ENCODE data around the gene GNAZ.

Gene GNAZ

DNA sequence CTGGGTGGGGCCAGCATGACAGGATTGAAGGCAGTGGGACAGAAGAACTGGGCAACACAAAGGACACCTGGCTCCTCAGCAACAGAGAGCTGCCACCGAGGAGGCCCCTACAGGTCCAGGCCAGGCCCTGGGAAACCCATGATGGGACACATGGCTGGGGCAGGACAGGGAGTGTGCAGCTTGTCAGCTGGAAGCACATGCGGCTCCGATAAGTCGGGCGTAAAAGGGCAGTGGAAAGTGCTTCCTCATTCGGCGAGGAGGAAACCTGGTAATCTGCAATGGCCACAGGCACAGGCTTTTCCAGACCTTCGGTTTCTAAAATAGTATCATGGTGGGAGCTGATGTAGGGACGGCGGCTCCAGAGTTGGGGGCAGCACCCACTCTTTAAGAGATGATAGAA, 16.5 kb downstream of the GNAZ start:
- no peaks in the 10 kb centered on the region for H3K36me3 ChIP-seq (ENCODE audit: control insufficient read depth in 2 of 2, insufficient read depth in 2 of 2, low read length in 2 of 2)
- no peaks in the 10 kb centered on the region for H3K9me3 ChIP-seq (ENCODE audit: control insufficient read depth in 2 of 2, low read length in 2 of 2)
- no peak overlapping the region for H3K4me3 ChIP-seq (ENCODE audit: low read length in 2 of 2)
- no peaks in the 10 kb centered on the region for H3K4me1 ChIP-seq (ENCODE audit: control insufficient read depth in 2 of 2, insufficient read depth in 2 of 2, low read length in 2 of 2)
- no peaks in the 10 kb centered on the region for H3K27me3 ChIP-seq (ENCODE audit: control insufficient read depth in 2 of 2, insufficient read depth in 2 of 2, low read length in 2 of 2)
- no peak overlapping the region for H3K27ac ChIP-seq (ENCODE audit: low read depth in 2 of 2, low read length in 2 of 2)
- no peak overlapping the region for H3K9ac ChIP-seq (ENCODE audit: low read depth in 1 of 2, low read length in 2 of 2)

- no peaks in the 10 kb centered on the region for H3K27me3 ChIP-seq (ENCODE audit: control insufficient read depth in 2 of 2, insufficient read depth in 2 of 2, low read length in 2 of 2)
- H3K4me1 ChIP-seq (ENCODE audit: control insufficient read depth in 2 of 2, insufficient read depth in 2 of 2, low read length in 2 of 2): no peaks in the 10 kb centered on the region
- no peaks in the 10 kb centered on the region for H3K36me3 ChIP-seq (ENCODE audit: control insufficient read depth in 2 of 2, insufficient read depth in 2 of 2, low read length in 2 of 2)
- no peak overlapping the region for H3K4me3 ChIP-seq (ENCODE audit: low read length in 2 of 2)
- no peak overlapping the region for H3K9ac ChIP-seq (ENCODE audit: low read depth in 1 of 2, low read length in 2 of 2)
- H3K27ac ChIP-seq (ENCODE audit: low read depth in 2 of 2, low read length in 2 of 2): no peak overlapping the region
- H3K9me3 ChIP-seq (ENCODE audit: control insufficient read depth in 2 of 2, low read length in 2 of 2): no peaks in the 10 kb centered on the region
Observed at GRCh38 chr22:23088199-23088604, 17.9 kb downstream of the GNAZ start.

DNA sequence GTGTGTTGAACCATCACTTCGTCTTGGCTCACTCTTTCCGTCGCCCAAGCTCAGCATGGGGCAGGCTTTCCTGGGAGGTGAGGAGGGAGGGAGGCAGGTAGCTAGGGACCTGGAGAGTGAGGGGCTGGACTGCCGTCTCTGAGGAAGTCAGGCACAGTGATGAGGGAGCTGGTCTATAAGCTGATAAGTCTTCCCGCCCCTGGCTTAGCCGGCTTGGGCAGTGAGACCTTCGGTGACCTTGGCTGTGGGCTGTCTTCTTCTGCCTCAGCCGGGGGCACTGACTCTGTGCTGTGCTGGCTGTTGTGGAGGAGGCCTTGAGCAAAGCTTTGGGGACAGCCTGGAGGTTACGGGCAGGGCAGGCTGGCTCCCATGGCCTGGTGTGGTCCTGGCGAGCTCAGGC, 18.7 kb downstream of the GNAZ start:
- Histone ChIP-seq H3K36me3 (ENCODE audit: control insufficient read depth in 2 of 2, insufficient read depth in 2 of 2, low read length in 2 of 2) (no peaks in the 10 kb centered on the region), H3K4me1 (ENCODE audit: control insufficient read depth in 2 of 2, insufficient read depth in 2 of 2, low read length in 2 of 2) (no peaks in the 10 kb centered on the region), H3K9me3 (ENCODE audit: control insufficient read depth in 2 of 2, low read length in 2 of 2) (no peaks in the 10 kb centered on the region), H3K9ac (ENCODE audit: low read depth in 1 of 2, low read length in 2 of 2) (no peak overlapping the region), H3K27ac (ENCODE audit: low read depth in 2 of 2, low read length in 2 of 2) (no peak overlapping the region), H3K27me3 (ENCODE audit: control insufficient read depth in 2 of 2, insufficient read depth in 2 of 2, low read length in 2 of 2) (no peaks in the 10 kb centered on the region), H3K4me3 (ENCODE audit: low read length in 2 of 2) (no peak overlapping the region)

GRCh38 chr22:23089633-23090456, 19.5 kb downstream of the GNAZ start:
- Histone ChIP-seq H3K27ac (ENCODE audit: low read depth in 2 of 2, low read length in 2 of 2) (no peak overlapping the region), H3K4me3 (ENCODE audit: low read length in 2 of 2) (no peak overlapping the region), H3K27me3 (ENCODE audit: control insufficient read depth in 2 of 2, insufficient read depth in 2 of 2, low read length in 2 of 2) (no peaks in the 10 kb centered on the region), H3K9ac (ENCODE audit: low read depth in 1 of 2, low read length in 2 of 2) (no peak overlapping the region), H3K9me3 (ENCODE audit: control insufficient read depth in 2 of 2, low read length in 2 of 2) (no peaks in the 10 kb centered on the region), H3K4me1 (ENCODE audit: control insufficient read depth in 2 of 2, insufficient read depth in 2 of 2, low read length in 2 of 2) (no peaks in the 10 kb centered on the region), H3K36me3 (ENCODE audit: control insufficient read depth in 2 of 2, insufficient read depth in 2 of 2, low read length in 2 of 2) (no peaks in the 10 kb centered on the region)

DNA sequence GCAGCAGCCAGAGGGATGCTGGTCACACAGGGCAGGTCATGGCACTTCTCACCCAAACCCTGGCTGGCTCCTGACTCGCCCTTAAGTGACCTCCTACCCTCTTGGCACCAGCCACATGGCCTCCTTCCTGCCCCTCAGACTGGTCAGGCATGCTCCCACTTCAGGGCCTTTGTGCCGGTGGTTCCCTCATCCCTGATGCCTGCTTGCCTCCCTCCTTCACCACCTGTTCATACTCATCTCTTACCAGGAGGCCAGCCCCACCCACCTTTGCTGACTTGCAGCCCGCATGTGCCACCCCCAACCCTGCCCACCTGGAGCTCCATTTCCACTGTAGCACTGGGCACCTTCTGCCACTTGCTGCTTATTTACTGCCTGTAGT, 20.1 kb downstream of the GNAZ start:
- no peak overlapping the region for H3K4me3 ChIP-seq (ENCODE audit: low read length in 2 of 2)
- no peaks in the 10 kb centered on the region for H3K36me3 ChIP-seq (ENCODE audit: control insufficient read depth in 2 of 2, insufficient read depth in 2 of 2, low read length in 2 of 2)
- no peaks in the 10 kb centered on the region for H3K27me3 ChIP-seq (ENCODE audit: control insufficient read depth in 2 of 2, insufficient read depth in 2 of 2, low read length in 2 of 2)
- H3K9me3 ChIP-seq (ENCODE audit: control insufficient read depth in 2 of 2, low read length in 2 of 2): no peaks in the 10 kb centered on the region
- no peaks in the 10 kb centered on the region for H3K4me1 ChIP-seq (ENCODE audit: control insufficient read depth in 2 of 2, insufficient read depth in 2 of 2, low read length in 2 of 2)
- no peak overlapping the region for H3K9ac ChIP-seq (ENCODE audit: low read depth in 1 of 2, low read length in 2 of 2)
- H3K27ac ChIP-seq (ENCODE audit: low read depth in 2 of 2, low read length in 2 of 2): no peak overlapping the region

DNA sequence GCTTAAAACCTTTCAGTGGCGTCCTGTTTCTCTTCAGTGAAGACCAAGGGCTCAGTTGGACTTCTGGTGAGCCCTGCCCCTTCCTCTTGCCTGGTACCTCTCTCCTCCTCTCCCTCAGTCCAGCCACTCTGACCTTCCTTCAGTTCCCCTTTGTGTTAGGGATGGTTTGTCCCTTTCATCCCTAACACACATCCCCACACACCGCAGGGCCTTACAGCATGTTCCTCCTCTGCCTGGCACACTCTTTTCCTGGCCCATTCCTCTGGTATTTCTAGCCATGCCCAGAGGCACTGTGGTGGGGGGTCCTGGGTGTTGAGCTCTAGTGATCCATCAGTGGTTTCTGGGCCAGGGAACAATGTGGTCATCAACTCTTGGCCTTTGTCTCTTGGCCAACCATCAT, 21.4 kb downstream of the GNAZ start:
- H3K4me3 ChIP-seq (ENCODE audit: low read length in 2 of 2): no peak overlapping the region

GRCh38 chr22:23092217-23092955, 22.1 kb downstream of the GNAZ start:
- no peak overlapping the region for H3K9ac ChIP-seq (ENCODE audit: low read depth in 1 of 2, low read length in 2 of 2)
- H3K36me3 ChIP-seq (ENCODE audit: control insufficient read depth in 2 of 2, insufficient read depth in 2 of 2, low read length in 2 of 2): no peaks in the 10 kb centered on the region
- no peaks in the 10 kb centered on the region for H3K4me1 ChIP-seq (ENCODE audit: control insufficient read depth in 2 of 2, insufficient read depth in 2 of 2, low read length in 2 of 2)
- no peak overlapping the region for H3K27ac ChIP-seq (ENCODE audit: low read depth in 2 of 2, low read length in 2 of 2)
- no peak overlapping the region for H3K4me3 ChIP-seq (ENCODE audit: low read length in 2 of 2)
- no peaks in the 10 kb centered on the region for H3K27me3 ChIP-seq (ENCODE audit: control insufficient read depth in 2 of 2, insufficient read depth in 2 of 2, low read length in 2 of 2)
- no peaks in the 10 kb centered on the region for H3K9me3 ChIP-seq (ENCODE audit: control insufficient read depth in 2 of 2, low read length in 2 of 2)

More for the DNA sequence above, 21.4 kb downstream of the GNAZ start:
- Histone ChIP-seq H3K27ac (ENCODE audit: low read depth in 2 of 2, low read length in 2 of 2) (no peak overlapping the region), H3K27me3 (ENCODE audit: control insufficient read depth in 2 of 2, insufficient read depth in 2 of 2, low read length in 2 of 2) (no peaks in the 10 kb centered on the region), H3K4me1 (ENCODE audit: control insufficient read depth in 2 of 2, insufficient read depth in 2 of 2, low read length in 2 of 2) (no peaks in the 10 kb centered on the region), H3K9ac (ENCODE audit: low read depth in 1 of 2, low read length in 2 of 2) (no peak overlapping the region), H3K36me3 (ENCODE audit: control insufficient read depth in 2 of 2, insufficient read depth in 2 of 2, low read length in 2 of 2) (no peaks in the 10 kb centered on the region), H3K9me3 (ENCODE audit: control insufficient read depth in 2 of 2, low read length in 2 of 2) (no peaks in the 10 kb centered on the region)

DNA sequence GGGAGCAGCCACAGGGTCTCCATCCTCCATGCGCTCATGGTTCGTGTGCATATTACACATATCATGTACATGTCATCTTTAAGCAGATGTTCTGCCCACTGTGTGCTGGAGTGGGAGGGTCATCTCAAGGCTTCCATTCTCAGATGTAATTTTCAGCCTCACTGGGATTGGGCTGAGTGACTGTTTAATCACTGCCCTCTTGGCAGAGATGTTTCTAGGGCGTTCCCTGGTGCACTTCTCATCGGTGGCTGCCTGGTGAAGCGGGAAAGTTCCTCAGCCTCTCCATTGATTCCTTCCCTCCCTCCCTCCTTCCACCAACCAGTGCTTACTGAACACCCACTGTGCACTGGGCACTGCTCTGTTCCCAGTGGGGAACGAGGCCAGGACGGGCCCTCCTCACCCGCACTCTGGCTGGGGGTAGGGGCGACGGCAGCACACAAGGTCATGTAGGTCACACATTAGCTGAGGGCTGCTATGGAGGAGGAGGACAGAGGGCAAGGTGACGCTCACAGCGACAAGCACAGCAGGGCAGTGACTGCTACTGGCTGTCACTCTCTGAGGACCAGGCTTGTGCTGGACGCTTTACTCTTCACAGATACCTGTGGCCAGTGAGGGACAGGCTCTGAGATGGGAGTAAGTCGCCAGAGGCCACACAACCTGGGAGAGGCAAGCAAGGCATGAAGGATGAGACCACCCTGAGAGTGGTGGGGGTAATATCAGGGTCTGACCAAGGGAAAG, 22.9 kb downstream of the GNAZ start:
- Histone ChIP-seq H3K9ac (ENCODE audit: low read depth in 1 of 2, low read length in 2 of 2) (no peak overlapping the region), H3K4me3 (ENCODE audit: low read length in 2 of 2) (no peak overlapping the region), H3K27ac (ENCODE audit: low read depth in 2 of 2, low read length in 2 of 2) (no peak overlapping the region), H3K9me3 (ENCODE audit: control insufficient read depth in 2 of 2, low read length in 2 of 2) (no peaks in the 10 kb centered on the region), H3K27me3 (ENCODE audit: control insufficient read depth in 2 of 2, insufficient read depth in 2 of 2, low read length in 2 of 2) (no peaks in the 10 kb centered on the region), H3K36me3 (ENCODE audit: control insufficient read depth in 2 of 2, insufficient read depth in 2 of 2, low read length in 2 of 2) (no peaks in the 10 kb centered on the region), H3K4me1 (ENCODE audit: control insufficient read depth in 2 of 2, insufficient read depth in 2 of 2, low read length in 2 of 2) (peaks cover 0 to under 1% of the 10 kb centered on the region in 2 donors)

- H3K36me3 ChIP-seq (ENCODE audit: control insufficient read depth in 2 of 2, insufficient read depth in 2 of 2, low read length in 2 of 2): no peaks in the 10 kb centered on the region
- peaks cover 6 to 9% of the 10 kb centered on the region in 2 donors for H3K4me1 ChIP-seq (ENCODE audit: control insufficient read depth in 2 of 2, insufficient read depth in 2 of 2, low read length in 2 of 2)
- H3K9me3 ChIP-seq (ENCODE audit: control insufficient read depth in 2 of 2, low read length in 2 of 2): no peaks in the 10 kb centered on the region
- no peak overlapping the region for H3K9ac ChIP-seq (ENCODE audit: low read depth in 1 of 2, low read length in 2 of 2)
- H3K27ac ChIP-seq (ENCODE audit: low read depth in 2 of 2, low read length in 2 of 2): no peak overlapping the region
- no peaks in the 10 kb centered on the region for H3K27me3 ChIP-seq (ENCODE audit: control insufficient read depth in 2 of 2, insufficient read depth in 2 of 2, low read length in 2 of 2)
- no peak overlapping the region for H3K4me3 ChIP-seq (ENCODE audit: low read length in 2 of 2)
Observed at GRCh38 chr22:23094260-23094659, 23.9 kb downstream of the GNAZ start.
